HG02938 (cell line): ENCODE results near the gene BOC.

Experiments
- ATAC-seq: cut with Tn5 transposase; IDR thresholded peaks from one replicate; pipeline ENCODE4 v1.9.1; 2021; ENCODE audit warnings: mild to moderate bottlenecking, moderate library complexity; ENCODE audit not compliant: unreplicated experiment

The BOC gene

DNA sequence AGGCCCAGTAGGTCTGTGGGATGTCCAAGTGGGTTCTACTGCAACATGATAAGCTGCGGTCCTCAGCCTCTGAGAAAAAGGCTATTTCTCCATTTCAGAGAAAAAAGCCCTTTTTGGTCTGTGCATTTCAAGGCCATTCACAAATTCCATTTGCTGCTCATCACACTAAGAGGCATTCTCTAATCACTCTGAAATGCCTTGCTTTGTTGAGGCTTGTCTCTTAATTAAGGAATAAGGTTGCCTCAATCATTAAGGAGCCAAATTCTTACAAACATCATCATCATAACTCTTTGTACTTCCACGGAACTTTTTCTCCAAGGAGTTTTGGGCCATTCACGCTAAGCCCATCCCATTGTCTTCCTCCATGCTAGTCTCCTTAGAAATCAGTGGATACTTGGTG lies 74.4 kb downstream of the BOC start:
- ATAC-seq: no peak

DNA sequence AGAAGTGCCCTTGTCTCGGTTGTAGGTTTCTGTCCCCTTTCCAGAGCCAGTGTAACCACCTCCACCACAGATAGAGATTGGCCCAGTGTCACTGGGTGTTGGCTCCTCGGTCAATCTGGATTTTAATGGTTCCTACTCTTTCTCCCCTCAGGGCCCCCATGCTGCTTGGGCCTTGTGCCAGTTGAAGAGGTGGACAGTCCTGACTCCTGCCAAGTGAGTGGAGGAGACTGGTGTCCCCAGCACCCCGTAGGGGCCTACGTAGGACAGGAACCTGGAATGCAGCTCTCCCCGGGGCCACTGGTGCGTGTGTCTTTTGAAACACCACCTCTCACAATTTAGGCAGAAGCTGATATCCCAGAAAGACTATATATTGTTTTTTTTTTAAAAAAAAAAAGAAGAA lies 75.2 kb downstream of the BOC start:
- no peak for ATAC-seq

DNA sequence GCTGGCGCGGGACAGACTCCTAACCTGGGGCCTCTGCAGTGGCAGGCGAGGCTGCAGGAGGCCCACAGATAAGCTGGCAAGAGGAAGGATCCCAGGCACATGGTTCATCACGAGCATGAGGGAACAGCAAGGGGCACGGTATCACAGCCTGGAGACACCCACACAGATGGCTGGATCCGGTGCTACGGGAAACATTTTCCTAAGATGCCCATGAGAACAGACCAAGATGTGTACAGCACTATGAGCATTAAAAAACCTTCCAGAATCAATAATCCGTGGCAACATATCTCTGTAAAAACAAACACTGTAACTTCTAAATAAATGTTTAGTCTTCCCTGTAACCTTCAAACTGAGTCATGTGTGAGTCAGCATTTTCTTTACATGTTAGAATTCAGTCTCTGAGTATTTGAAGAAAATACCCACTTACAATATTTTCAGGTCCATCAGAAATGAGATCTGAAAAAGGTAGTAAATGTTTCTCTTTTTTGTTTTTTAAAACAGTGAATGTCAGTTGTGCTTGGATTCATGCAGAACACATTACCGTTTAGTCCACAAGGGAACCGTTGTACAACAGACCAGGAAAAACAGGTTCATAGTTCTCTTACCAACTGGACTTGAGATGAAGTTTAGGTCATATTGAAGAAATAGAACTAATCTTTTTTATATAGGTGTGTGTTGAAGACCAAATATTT lies 75.9 kb downstream of the BOC start:
- ATAC-seq: no peak

DNA sequence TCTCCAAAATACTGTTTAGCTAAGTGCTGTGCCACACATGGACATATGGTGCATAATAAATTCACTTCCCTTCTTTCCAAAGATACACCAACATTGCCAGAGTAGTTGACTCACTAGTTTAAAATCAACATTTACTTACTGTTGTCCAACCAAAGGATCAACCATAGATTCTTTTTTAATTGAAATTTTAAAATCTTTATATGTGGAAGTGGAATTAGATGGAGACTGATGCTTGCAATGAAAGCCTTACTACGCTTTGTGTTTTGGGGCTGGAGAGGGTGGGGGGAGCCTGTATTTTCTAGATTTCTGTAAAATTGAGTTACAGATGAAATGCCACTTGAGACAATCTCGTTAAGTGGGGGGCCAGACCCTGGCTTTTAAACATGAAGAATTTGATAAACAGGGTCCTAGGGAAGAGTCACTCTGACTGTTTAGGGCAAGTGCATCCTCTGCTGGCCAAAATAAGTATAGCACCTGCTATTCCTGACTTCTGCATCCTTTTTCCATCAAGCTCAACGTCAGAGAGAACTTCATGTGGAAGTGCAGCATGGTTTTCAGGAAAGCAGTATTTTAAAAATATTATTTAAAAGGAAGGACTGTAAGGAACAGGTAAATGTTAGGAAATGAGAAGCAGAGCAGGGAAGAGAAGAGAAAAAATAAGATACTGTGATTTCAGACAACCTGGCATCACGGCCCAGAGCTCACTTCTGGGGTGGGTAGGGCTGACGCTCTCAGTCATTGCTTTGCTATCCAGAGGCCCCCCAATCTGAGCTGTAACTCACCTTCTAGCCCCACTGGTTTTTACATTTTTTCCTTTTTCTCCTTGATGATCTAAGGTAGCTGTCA lies 76.7 kb downstream of the BOC start:
- no peak for ATAC-seq

DNA sequence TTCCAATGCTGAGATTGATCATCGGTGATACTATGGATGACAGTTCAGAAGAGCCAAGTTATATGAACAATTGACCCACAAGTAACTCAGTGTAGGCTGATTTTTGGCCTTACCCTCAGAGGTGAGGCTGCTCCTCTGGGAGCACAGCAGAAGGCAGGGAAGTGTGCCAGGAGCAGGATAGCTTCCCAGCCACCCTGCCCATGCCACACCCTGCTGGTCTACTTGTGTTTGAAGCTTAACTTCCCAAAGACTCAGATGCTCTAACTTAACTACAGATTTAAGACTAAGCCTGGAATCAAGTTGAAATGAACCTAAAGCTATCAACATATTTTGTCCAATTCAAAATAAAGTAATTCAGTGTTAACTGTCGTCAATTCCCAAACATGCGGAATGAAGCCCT lies 77.5 kb downstream of the BOC start:
- no peak for ATAC-seq

DNA sequence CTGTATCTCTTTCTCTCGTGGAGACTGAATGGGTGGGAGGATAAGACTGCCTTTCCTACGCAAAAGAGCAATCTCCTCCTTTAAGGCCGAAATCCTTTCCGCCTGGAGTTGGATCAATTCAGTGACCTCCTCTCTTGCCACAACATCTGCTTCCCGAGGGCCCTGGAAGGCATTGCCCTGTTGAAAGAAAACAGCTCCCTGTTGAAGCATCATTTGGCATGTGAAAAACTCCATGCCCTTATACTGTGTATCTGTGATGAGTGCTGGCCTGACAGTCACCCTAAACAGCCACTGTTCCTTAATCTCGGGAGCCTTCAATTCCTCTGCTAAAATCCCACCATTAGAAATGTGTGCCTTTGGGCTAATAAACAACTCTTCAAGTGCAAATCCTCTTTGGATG lies 80.2 kb downstream of the BOC start:
- ATAC-seq: no peak

DNA sequence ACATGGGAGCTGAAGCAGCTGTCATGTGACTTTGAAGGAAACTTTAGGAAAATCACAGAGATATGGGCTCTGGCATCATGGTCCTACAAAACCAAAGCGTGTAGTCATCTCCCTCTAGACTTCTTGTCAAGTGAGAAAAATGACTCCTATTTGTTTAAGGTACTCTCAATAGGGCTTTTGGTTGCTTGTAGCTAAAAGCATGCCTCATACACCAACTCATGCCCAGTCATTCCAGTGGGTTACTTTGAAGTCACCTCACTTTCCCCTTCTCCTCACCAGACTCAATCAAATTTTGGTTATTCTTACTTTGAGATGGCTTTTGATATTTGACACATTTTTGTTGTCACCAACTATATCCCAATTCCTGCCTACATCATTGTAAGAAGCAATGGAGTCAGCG lies 81.6 kb downstream of the BOC start:
- no peak for ATAC-seq

DNA sequence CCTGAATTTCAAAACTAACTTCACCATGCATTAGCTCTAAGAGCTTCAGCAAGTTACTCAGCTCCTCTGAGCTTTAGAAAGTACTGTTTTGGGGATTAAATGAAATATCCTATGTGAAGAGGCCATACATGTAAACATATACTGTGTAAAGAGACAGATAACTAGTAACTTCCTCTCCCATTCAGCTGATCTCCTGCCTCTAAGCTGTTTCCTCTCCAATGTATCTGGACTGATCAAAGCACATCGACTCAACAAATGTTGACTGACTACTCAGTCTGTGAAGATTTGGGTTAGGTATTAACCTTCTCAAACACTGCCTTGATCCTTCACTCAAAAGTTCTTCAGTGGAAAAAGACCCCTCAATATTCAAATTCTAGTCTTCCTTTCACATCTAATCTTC lies 82.0 kb downstream of the BOC start:
- ATAC-seq: no peak

DNA sequence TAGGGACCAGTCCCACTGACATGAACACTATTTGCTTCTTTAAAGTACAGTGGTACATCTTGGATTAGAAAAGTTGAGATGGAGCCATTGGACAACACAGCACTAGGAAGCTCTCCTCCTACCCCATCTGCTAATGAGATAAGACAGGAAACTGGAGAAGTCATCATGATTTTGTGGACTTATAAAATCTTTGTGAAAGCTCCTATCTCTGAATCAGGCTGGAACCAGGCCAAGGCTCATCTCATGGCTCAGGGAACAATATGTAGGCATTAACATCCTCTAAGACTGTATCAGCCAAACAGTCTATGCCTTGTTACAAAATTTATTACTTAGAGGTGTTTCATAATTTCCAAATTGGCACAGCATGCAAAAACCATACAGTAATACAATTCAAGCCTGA lies 84.1 kb downstream of the BOC start:
- ATAC-seq: no peak

DNA sequence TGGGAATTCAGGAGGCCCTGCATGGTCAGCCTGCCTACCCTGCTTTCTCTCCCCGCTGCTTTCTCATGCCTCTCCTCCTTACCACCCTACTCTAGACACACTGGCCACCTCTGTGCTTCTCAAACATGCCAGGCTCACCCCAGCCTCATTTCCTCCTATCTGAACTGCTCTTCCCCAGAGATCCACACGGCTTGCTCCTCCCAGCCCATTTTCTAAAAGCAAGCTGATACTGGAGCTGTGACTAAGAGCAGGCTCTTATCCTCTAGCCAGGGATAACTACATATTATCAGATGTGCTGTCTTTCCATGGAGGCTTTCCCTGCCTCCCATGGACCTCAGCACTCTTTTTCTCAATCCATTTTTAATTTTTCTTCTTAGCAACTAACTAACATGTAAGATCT lies 85.9 kb downstream of the BOC start:
- ATAC-seq: no peak

DNA sequence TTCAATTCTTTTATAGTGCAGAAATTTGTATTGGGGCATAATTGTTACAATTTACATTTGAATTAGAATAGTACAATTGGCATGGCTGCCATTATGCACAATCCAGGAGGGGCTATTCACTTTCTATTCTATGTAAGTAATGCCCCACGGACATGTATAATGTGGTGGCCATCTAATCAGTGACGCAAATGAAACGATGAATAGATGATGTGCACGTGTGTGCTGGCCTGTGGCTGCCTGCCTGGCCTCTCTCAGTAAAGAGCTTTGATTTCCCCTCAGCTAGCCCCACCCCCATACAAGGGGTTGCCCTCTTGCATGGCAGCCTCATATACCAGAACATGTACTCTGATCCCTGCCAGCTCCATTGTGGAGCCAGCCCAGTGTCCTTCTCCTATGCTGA lies 86.5 kb downstream of the BOC start:
- ATAC-seq: no peak

DNA sequence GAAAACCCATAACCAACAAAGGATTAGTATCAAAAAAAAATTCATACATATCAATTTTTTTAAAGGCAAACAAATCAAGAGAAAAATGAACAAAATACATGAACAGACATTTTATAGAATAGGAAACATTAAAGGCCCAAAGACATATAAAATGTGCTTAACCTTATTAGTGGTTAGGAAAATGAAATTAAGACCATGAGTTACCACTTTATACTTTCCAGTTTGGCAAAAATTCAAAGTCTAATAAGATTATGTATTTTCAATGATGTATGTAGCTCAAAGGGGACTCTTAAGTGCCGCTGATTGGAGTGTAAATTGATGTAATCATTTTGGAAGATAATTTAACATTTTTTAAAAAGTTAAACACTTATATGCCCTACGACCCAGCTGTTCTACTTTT lies 89.2 kb downstream of the BOC start:
- ATAC-seq: no peak

DNA sequence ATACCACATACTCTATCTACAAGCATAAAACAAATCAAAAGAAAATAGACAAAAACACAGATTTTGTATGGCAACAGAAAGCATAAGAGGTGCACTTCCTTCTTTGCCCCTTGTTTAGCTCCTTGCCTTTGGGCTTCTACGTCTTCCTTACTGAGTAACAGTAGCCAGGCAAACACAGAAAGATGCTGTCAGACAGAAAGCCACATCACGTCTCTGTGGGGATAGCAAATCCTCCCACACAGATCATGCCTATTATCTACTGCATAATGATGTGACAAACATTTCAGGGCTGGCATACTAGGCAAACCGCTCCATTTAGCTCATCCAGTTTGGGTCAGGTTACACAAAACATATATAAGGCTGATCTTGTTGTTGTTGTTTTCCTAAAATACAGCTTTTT lies 92.7 kb downstream of the BOC start:
- ATAC-seq: no peak

DNA sequence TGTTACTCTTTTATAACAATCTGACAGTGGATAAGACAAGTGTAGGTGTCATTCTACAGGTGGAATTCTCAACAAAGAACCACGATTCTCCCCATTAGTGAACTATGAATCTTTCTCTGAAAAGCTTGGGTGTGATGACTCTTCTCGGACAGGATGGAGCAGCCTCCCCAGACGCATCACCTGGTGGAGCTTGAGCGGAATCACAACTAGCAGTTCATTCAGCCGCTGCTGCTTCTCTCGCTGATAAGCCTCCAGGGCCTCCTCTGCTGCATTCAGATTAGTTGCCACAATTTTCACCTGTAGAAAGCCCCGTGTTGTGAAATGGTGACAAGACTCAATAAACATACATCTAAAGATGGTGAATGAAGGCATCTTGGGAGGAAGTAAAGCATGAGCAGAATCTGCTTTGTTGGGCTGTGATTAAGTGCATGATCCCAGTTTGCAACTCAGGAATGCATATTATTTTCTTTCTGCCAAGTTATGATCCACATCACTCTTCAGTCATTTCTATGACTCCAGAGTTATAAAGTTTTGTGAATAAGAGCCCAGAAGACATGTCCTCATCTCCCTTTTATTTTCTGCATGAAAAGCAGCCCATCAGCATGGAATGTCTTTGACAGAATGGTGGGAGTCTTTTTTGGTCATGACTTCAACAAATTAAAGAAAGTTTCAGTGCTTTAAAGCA lies 93.6 kb downstream of the BOC start:
- no peak for ATAC-seq

DNA sequence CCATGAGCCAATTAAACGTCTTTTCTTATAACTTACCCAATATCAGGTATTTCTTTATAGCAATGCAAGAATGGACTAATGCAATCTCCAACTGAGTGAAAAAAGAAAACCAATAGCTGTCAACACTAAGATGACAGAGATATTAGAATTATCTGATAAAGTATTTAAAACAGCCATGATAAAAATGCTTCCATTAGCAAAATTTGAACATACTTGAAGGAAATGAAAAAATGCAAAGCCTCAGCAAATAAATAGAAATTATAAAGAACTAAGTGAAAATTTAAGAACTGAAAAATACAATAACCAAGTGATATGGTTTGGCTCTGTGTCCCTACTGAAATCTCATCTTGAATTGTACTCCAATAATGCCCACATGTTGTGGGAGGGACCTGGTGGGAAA lies 99.6 kb downstream of the BOC start:
- ATAC-seq: no peak

DNA sequence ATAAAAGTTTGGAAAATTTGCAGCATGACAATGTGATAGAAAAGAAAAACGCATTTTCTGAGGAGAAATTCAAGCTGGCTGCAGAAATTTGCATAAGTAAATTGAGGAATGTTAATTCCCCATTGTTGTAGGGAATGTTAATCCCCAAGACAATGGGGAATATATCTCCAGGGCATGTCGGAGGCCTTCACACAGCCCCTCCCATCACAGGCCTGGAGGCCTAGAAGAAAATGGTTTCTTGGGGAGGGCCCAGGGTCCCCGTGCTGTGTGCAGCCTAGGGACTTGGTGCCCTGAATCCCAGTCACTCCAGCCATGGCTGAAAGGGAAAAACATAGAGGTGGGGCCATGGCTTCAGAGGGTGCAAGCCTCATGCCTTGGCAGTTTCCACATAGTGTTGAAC lies 101.1 kb downstream of the BOC start:
- no peak for ATAC-seq

DNA sequence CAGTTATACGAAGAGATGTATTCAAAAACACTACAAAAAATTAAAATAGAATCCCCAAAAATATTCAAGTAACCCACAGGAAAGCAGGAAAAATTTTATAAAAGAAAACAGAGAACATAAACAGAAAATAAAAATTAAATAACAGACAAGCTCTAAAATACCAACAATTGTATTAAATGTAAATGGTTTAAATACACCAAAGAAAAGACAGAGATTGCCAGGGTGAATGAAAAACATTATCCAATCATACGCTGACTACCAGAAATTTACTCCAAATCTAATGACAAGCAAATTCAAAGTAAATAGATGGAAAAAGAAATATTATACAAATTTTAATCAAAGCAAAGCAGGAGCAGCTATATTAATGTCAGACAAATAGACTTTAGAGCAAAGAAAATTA lies 103.6 kb downstream of the BOC start:
- no peak for ATAC-seq

DNA sequence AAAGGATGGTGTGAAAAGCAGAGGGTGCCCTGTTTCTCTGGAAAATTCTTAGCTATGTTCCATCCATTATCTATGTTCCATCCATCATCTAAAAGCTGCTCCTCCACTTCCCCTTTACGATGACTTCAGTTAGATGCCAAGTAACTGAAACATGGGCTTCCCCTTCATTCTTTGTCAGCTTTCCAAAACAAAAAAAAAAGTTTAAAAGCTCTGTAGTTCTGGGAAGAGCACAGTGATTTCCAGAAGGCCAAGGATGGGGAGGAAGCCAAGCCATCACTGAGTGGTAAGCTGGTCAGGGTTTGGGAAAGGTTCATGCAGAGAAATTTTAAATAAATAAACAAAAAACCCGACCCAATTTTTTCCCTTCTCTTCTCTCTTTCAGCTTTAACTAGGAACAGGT lies 118.4 kb downstream of the BOC start:
- no peak for ATAC-seq

DNA sequence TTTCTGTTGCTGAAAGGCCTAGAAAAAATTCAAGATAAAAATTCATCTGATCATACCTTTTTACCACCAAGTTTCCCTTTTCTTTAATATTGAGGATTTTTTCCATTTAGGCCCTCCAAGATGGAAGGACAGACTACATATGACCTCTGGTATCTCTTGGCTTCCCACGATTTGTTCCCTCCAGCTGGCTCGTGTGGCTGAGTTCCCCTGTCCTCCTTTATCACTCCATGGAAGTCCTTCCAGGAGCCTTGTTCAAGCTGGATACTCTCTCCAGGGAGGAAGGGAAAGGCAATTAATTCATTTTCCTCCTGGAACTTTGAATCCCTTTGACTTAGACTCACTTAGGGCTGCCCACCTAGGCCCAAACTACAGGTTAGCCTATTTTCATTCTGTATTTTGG lies 119.4 kb downstream of the BOC start:
- no peak for ATAC-seq

DNA sequence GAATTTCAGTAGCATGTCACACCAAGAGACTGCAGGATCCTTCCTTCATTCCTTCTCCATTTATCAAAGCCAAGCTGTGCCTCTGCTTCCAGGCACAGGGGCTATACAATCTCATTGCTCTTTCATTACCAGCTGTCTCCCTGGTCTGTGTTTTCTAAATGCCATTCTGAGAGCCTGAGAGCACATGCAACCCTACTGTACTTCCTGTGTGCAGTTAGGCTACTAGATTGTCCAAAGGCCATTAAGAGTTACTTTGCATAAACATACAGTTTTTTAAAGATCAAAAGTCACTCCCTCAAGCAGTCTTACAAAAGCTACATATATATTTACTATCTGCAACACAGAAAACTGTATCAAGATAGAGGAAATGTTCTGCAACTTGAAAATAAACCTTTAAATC lies 119.8 kb downstream of the BOC start:
- no peak for ATAC-seq
